GM23338 (cell line): ENCODE results near the gene NEK3. TPM values are rescaled to one million over a fixed set of nuclear protein-coding genes. Genes with fewer than 3 reads are reported as not detected.

ENCODE experiments used
- ATAC-seq: fragments of 200-7000 bp; cut with Tn5 transposase; 3 replicates; pipeline ENCODE4 v1.9.1; 2020
- DNase-seq: peaks from one replicate; pipeline ENCODE4 v3.0.0-alpha.2; 2015; ENCODE audit warnings: low spot score
- H2AFZ ChIP-seq: fragments of 200-600 bp; sonication (generic); 2 replicates; pipeline ENCODE4 v1.8.0; 2016; ENCODE audit warnings: antibody characterized with exemption, mild to moderate bottlenecking, moderate library complexity
- H3F3A ChIP-seq: fragments of 200-600 bp; sonication (generic); replicated peaks from 2 replicates; pipeline ENCODE4 v1.8.0; 2017; ENCODE audit warnings: antibody characterized with exemption, mixed run types, low read depth
- H3K27ac ChIP-seq: fragments of 200-600 bp; sonication (generic); 2 replicates; pipeline ENCODE4 v1.6.1; 2016; ENCODE audit warnings: low read depth
- H3K27me3 ChIP-seq: fragments of 200-600 bp; sonication (generic); 2 replicates; pipeline ENCODE4 v1.8.0; 2016; ENCODE audit warnings: mild to moderate bottlenecking, mixed run types, moderate library complexity; ENCODE audit not compliant: insufficient read depth
- H3K36me3 ChIP-seq: fragments of 200-600 bp; sonication (generic); 2 replicates; pipeline ENCODE4 v1.8.0; 2016; ENCODE audit warnings: mild to moderate bottlenecking; ENCODE audit not compliant: insufficient read depth
- H3K4me1 ChIP-seq: fragments of 200-600 bp; sonication (generic); 2 replicates; pipeline ENCODE4 v1.8.0; 2016; ENCODE audit warnings: mild to moderate bottlenecking, moderate library complexity; ENCODE audit not compliant: insufficient read depth
- H3K4me2 ChIP-seq: fragments of 200-600 bp; sonication (generic); 2 replicates; pipeline ENCODE4 v1.7.1; 2017; ENCODE audit warnings: mixed run types
- H3K4me3 ChIP-seq: fragments of 200-600 bp; sonication (generic); 2 replicates; pipeline ENCODE4 v1.6.1; 2016; ENCODE audit warnings: mixed run types
- H3K79me2 ChIP-seq: fragments of 200-600 bp; sonication (generic); replicated peaks from 2 replicates; pipeline ENCODE4 v1.8.0; 2017; ENCODE audit warnings: mild to moderate bottlenecking; ENCODE audit not compliant: insufficient read depth
- H3K9me2 ChIP-seq: fragments of 200-600 bp; sonication (generic); 2 replicates; pipeline ENCODE4 v1.8.0; 2017; ENCODE audit not compliant: insufficient read depth
- H4K20me1 ChIP-seq: fragments of 200-600 bp; sonication (generic); replicated peaks from 2 replicates; pipeline ENCODE4 v1.8.0; 2017; ENCODE audit warnings: mild to moderate bottlenecking; ENCODE audit not compliant: insufficient read depth
- H3K27ac Mint-ChIP-seq: 2 replicates; pipeline ENCODE4 v1.8.0; 2020; ENCODE audit warnings: inconsistent platforms, mild to moderate bottlenecking, moderate library complexity, mixed read lengths
- H3K27me3 Mint-ChIP-seq: 3 replicates; pipeline ENCODE4 v1.8.0; 2022; ENCODE audit warnings: low read depth, mild to moderate bottlenecking, moderate library complexity, mixed read lengths, inconsistent platforms; ENCODE audit not compliant: insufficient read depth, poor library complexity
- H3K36me3 Mint-ChIP-seq: 3 replicates; pipeline ENCODE4 v1.8.0; 2021; ENCODE audit warnings: low read depth, mild to moderate bottlenecking, inconsistent platforms, moderate library complexity, mixed read lengths
- H3K4me1 Mint-ChIP-seq: 3 replicates; pipeline ENCODE4 v1.8.0; 2020; ENCODE audit warnings: mild to moderate bottlenecking, inconsistent platforms, mixed read lengths
- H3K4me3 Mint-ChIP-seq: 3 replicates; pipeline ENCODE4 v1.8.0; 2021; ENCODE audit warnings: moderate library complexity, mild to moderate bottlenecking, inconsistent platforms, mixed read lengths
- H3K9me3 Mint-ChIP-seq: 3 replicates; pipeline ENCODE4 v1.8.0; 2020; ENCODE audit warnings: moderate library complexity, mild to moderate bottlenecking, inconsistent platforms, mixed read lengths
- CREB1 ChIP-seq: fragments of 250-450 bp; sonication (Bioruptor Pico); IDR thresholded peaks from 2 replicates; pipeline ENCODE4 v1.5.0; 2020; ENCODE audit warnings: low read depth, mild to moderate bottlenecking, moderate library complexity
- EZH2 ChIP-seq: fragments of 200-600 bp; sonication (generic); IDR thresholded peaks from one replicate; pipeline ENCODE4 v1.8.0; 2017; ENCODE audit warnings: antibody characterized with exemption, mild to moderate bottlenecking, low read depth; ENCODE audit not compliant: unreplicated experiment
- EZH2phosphoT487 ChIP-seq: fragments of 200-600 bp; sonication (generic); IDR thresholded peaks from one replicate; pipeline ENCODE4 v1.8.1; 2018; ENCODE audit warnings: antibody characterized with exemption; ENCODE audit not compliant: unreplicated experiment
- JUNB ChIP-seq: IDR thresholded peaks from one replicate; pipeline ENCODE4 v1.6.1; 2016; ENCODE audit warnings: antibody characterized with exemption; ENCODE audit not compliant: unreplicated experiment
- NANOG ChIP-seq: IDR thresholded peaks from 2 replicates; pipeline ENCODE4 v1.6.1; 2016; ENCODE audit warnings: antibody characterized with exemption, borderline replicate concordance
- POLR2AphosphoS5 ChIP-seq: IDR thresholded peaks from 2 replicates; pipeline ENCODE4 v1.6.1; 2016; ENCODE audit warnings: antibody characterized with exemption, low read depth
- REST ChIP-seq: IDR thresholded peaks from one replicate; pipeline ENCODE4 v1.6.1; 2018; ENCODE audit warnings: antibody characterized with exemption; ENCODE audit not compliant: unreplicated experiment
- STAT1 ChIP-seq: IDR thresholded peaks from one replicate; pipeline ENCODE4 v1.6.1; 2016; ENCODE audit warnings: antibody characterized with exemption; ENCODE audit not compliant: unreplicated experiment
- ZNF114 ChIP-seq: fragments of 250-450 bp; sonication (Bioruptor Pico); IDR thresholded peaks from 2 replicates; pipeline ENCODE4 v1.5.0; 2020; ENCODE audit warnings: mild to moderate bottlenecking, moderate library complexity
- ZNF331 ChIP-seq: fragments of 250-450 bp; sonication (Bioruptor Pico); IDR thresholded peaks from 2 replicates; pipeline ENCODE4 v1.5.0; 2020; ENCODE audit warnings: low read depth, mild to moderate bottlenecking, moderate library complexity
- polyA plus RNA-seq: library from polyadenylated mRNA; unstranded; fragments of >200 nt; fragmentation: Nextera tagmentation; extraction: Ambion mirVana; gene quantifications from 2 replicates; pipeline ENCODE4 v1.2.1, GENCODE V29; 2016
- total RNA-seq: library from RNA; depleted of rRNA; stranded (reverse); fragments of >200 nt; shearing (Covaris generic); gene quantifications from 2 replicates; pipeline ENCODE4 v1.2.3, GENCODE V29; 2014
- TF ChIP-seq, protein P1 (sequence below): fragments of 250-450 bp; sonication (Bioruptor Pico); IDR thresholded peaks from 2 replicates; pipeline ENCODE4 v1.5.0; 2020; ENCODE audit warnings: mild to moderate bottlenecking, moderate library complexity
- TF ChIP-seq, protein P2 (sequence below): IDR thresholded peaks from 2 replicates; pipeline ENCODE4 v1.6.1; 2016; ENCODE audit warnings: antibody characterized with exemption
- TF ChIP-seq, protein P3 (sequence below), 2 experiments: fragments of 200-600 bp in 1 of 2; sonication (generic) in 1 of 2; conservative IDR thresholded peaks; 2 replicates each; pipeline versions ENCODE4 v1.5.1 to v1.6.1; 2016 to 2017; ENCODE audit warnings: antibody characterized with exemption in 2 of 2, low read depth in 2 of 2, mild to moderate bottlenecking in 2 of 2, moderate library complexity in 1 of 2

Gene NEK3
- total and polyA plus RNA-seq, 2 experiments from 2014 or later, result 26.7 to 26.8 TPM

- TF ChIP-seq, protein P1, sequence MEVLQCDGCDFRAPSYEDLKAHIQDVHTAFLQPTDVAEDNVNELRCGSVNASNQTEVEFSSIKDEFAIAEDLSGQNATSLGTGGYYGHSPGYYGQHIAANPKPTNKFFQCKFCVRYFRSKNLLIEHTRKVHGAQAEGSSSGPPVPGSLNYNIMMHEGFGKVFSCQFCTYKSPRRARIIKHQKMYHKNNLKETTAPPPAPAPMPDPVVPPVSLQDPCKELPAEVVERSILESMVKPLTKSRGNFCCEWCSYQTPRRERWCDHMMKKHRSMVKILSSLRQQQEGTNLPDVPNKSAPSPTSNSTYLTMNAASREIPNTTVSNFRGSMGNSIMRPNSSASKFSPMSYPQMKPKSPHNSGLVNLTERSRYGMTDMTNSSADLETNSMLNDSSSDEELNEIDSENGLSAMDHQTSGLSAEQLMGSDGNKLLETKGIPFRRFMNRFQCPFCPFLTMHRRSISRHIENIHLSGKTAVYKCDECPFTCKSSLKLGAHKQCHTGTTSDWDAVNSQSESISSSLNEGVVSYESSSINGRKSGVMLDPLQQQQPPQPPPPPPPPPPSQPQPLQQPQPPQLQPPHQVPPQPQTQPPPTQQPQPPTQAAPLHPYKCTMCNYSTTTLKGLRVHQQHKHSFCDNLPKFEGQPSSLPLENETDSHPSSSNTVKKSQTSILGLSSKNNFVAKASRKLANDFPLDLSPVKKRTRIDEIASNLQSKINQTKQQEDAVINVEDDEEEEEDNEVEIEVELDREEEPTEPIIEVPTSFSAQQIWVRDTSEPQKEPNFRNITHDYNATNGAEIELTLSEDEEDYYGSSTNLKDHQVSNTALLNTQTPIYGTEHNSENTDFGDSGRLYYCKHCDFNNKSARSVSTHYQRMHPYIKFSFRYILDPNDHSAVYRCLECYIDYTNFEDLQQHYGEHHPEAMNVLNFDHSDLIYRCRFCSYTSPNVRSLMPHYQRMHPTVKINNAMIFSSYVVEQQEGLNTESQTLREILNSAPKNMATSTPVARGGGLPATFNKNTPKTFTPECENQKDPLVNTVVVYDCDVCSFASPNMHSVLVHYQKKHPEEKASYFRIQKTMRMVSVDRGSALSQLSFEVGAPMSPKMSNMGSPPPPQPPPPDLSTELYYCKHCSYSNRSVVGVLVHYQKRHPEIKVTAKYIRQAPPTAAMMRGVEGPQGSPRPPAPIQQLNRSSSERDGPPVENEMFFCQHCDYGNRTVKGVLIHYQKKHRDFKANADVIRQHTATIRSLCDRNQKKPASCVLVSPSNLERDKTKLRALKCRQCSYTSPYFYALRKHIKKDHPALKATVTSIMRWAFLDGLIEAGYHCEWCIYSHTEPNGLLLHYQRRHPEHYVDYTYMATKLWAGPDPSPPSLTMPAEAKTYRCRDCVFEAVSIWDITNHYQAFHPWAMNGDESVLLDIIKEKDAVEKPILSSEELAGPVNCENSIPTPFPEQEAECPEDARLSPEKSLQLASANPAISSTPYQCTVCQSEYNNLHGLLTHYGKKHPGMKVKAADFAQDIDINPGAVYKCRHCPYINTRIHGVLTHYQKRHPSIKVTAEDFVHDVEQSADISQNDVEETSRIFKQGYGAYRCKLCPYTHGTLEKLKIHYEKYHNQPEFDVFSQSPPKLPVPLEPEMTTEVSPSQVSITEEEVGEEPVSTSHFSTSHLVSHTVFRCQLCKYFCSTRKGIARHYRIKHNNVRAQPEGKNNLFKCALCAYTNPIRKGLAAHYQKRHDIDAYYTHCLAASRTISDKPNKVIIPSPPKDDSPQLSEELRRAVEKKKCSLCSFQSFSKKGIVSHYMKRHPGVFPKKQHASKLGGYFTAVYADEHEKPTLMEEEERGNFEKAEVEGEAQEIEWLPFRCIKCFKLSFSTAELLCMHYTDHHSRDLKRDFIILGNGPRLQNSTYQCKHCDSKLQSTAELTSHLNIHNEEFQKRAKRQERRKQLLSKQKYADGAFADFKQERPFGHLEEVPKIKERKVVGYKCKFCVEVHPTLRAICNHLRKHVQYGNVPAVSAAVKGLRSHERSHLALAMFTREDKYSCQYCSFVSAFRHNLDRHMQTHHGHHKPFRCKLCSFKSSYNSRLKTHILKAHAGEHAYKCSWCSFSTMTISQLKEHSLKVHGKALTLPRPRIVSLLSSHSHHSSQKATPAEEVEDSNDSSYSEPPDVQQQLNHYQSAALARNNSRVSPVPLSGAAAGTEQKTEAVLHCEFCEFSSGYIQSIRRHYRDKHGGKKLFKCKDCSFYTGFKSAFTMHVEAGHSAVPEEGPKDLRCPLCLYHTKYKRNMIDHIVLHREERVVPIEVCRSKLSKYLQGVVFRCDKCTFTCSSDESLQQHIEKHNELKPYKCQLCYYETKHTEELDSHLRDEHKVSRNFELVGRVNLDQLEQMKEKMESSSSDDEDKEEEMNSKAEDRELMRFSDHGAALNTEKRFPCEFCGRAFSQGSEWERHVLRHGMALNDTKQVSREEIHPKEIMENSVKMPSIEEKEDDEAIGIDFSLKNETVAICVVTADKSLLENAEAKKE (CRISPR knock-in tag), result no peak
- TF ChIP-seq STAT1, result no peak
- TF ChIP-seq, protein P2, sequence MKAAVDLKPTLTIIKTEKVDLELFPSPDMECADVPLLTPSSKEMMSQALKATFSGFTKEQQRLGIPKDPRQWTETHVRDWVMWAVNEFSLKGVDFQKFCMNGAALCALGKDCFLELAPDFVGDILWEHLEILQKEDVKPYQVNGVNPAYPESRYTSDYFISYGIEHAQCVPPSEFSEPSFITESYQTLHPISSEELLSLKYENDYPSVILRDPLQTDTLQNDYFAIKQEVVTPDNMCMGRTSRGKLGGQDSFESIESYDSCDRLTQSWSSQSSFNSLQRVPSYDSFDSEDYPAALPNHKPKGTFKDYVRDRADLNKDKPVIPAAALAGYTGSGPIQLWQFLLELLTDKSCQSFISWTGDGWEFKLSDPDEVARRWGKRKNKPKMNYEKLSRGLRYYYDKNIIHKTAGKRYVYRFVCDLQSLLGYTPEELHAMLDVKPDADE, result no peak
- TF ChIP-seq JUNB, result no peak
These were observed 20.5 kb upstream of the NEK3 start (continued) for GRCh38 chr13:52179925-52180324.

- no peaks in the 10 kb centered on the region for H3K4me1 Mint-ChIP-seq
- H3K36me3 ChIP-seq, result peaks cover 24% of the 10 kb centered on the region
- ATAC-seq (no peak), DNase-seq (no peak)
- H3K9me3 Mint-ChIP-seq, result no peaks in the 10 kb centered on the region
- no peaks in the 10 kb centered on the region for H3F3A ChIP-seq
- H3K27ac Mint-ChIP-seq, result no peak overlapping the region
- H3K27ac ChIP-seq, result no peak overlapping the region
- H3K27me3 Mint-ChIP-seq, result no peaks in the 10 kb centered on the region
- H3K79me2 ChIP-seq, result no peaks in the 10 kb centered on the region
- H3K4me1 ChIP-seq, result no peaks in the 10 kb centered on the region
- no peak overlapping the region for H3K4me2 ChIP-seq
- no peaks in the 10 kb centered on the region for H4K20me1 ChIP-seq
- no peak overlapping the region for H2AFZ ChIP-seq
- H3K4me3 ChIP-seq, result no peak overlapping the region
- no peaks in the 10 kb centered on the region for H3K27me3 ChIP-seq
- H3K9me2 ChIP-seq, result no peaks in the 10 kb centered on the region
- peaks cover 26% of the 10 kb centered on the region; the same call in 2 of the 3 replicates for H3K36me3 Mint-ChIP-seq
- no peak overlapping the region for H3K4me3 Mint-ChIP-seq
- TF ChIP-seq POLR2AphosphoS5 (no peak), CREB1 (CRISPR knock-in tag) (no peak), EZH2 (no peak), ZNF331 (no peak), ZNF114 (CRISPR knock-in tag) (no peak), REST (no peak), NANOG (no peak), EZH2phosphoT487 (no peak)
- TF ChIP-seq, protein P3, sequence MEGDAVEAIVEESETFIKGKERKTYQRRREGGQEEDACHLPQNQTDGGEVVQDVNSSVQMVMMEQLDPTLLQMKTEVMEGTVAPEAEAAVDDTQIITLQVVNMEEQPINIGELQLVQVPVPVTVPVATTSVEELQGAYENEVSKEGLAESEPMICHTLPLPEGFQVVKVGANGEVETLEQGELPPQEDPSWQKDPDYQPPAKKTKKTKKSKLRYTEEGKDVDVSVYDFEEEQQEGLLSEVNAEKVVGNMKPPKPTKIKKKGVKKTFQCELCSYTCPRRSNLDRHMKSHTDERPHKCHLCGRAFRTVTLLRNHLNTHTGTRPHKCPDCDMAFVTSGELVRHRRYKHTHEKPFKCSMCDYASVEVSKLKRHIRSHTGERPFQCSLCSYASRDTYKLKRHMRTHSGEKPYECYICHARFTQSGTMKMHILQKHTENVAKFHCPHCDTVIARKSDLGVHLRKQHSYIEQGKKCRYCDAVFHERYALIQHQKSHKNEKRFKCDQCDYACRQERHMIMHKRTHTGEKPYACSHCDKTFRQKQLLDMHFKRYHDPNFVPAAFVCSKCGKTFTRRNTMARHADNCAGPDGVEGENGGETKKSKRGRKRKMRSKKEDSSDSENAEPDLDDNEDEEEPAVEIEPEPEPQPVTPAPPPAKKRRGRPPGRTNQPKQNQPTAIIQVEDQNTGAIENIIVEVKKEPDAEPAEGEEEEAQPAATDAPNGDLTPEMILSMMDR (conservative IDR thresholded peaks at IDR 0.05; ENCODE audit: low read depth in 2 of 2), result no peak
- TF ChIP-seq, protein P2, result no peak
These were observed 17.9 kb upstream of the NEK3 start for GRCh38 chr13:52177276-52177675.
